Esophagus muscularis mucosa (tissue), 4 donors: Measurements from ENCODE around the gene TMEM174. TPM values are rescaled to one million over a fixed set of nuclear protein-coding genes. Genes with fewer than 3 reads are reported as not detected.

Experiments
- DNase-seq: peaks from one replicate; pipeline ENCODE4 v3.0.0-alpha.2; 2017; ENCODE audit errors: extremely low spot score
- H3K27ac ChIP-seq, 4 donors: fragments of 200-600 bp; sonication (generic); replicated peaks in 1 of 4; 1 replicate in 3 of 4; 2 replicates in 1 of 4; pipeline ENCODE4 v1.5.1; 2016 to 2019; ENCODE audit warnings: mild to moderate bottlenecking in 1 of 4
- H3K27me3 ChIP-seq, 4 donors: fragments of 200-600 bp; sonication (generic); one replicate each; pipeline versions ENCODE4 v1.5.1 to v1.6.0; 2016 to 2019
- H3K36me3 ChIP-seq, 4 donors: fragments of 200-600 bp; sonication (generic); one replicate each; pipeline ENCODE4 v1.5.1; 2016 to 2019
- H3K4me1 ChIP-seq, 4 donors: fragments of 200-600 bp; sonication (generic); one replicate each; pipeline ENCODE4 v1.5.1; 2016 to 2019
- H3K4me3 ChIP-seq, 4 donors: fragments of 200-600 bp; sonication (generic); 1 replicate in 2 of 4; 2 replicates in 2 of 4; pipeline ENCODE4 v1.5.1; 2016 to 2019; ENCODE audit warnings: mild to moderate bottlenecking in 4 of 4, moderate library complexity in 1 of 4
- H3K9me3 ChIP-seq, 4 donors: fragments of 200-600 bp; sonication (generic); 1 replicate in 3 of 4; 2 replicates in 1 of 4; pipeline ENCODE4 v1.5.1; 2016 to 2019
- CTCF ChIP-seq, 3 experiments: fragments of 200-600 bp in 2 of 3; fragments of 450-650 bp in 1 of 3; sonication (generic) in 2 of 3; IDR thresholded peaks; one replicate each; pipeline ENCODE4 v1.5.1; 2017 to 2019; ENCODE audit warnings: antibody characterized with exemption in 3 of 3, mild to moderate bottlenecking in 2 of 3, moderate library complexity in 1 of 3
- EP300 ChIP-seq: sonication (generic); formaldehyde crosslinking; IDR thresholded peaks from one replicate; pipeline ENCODE4 v1.6.1; 2017; ENCODE audit warnings: antibody characterized with exemption
- POLR2A ChIP-seq: fragments of 450-650 bp; IDR thresholded peaks from one replicate; pipeline ENCODE4 v1.6.1; 2017; ENCODE audit warnings: antibody characterized with exemption, moderate library complexity, mild to moderate bottlenecking, low read depth
- POLR2AphosphoS5 ChIP-seq, 2 donors: sonication (generic); formaldehyde crosslinking; IDR thresholded peaks; one replicate each; pipeline ENCODE4 v1.6.1; 2017; ENCODE audit warnings: antibody characterized with exemption in 2 of 2
- WGBS: methylation state at CpG from one replicate; pipeline ENCODE4 v1.1.5; 2018; 5-methylcytosine and 5-hydroxymethylcytosine counted together
- intact Hi-C: fragments of 100-400 bp; cut with DNase I; formaldehyde crosslinking; loops from one replicate; pipeline ENCODE4 v1.15.1; 2023
- total RNA-seq, 4 donors: library from RNA; depleted of rRNA; stranded (reverse); fragments of >200 nt; gene quantifications; one replicate each; pipeline versions ENCODE4 v1.1.0 to v1.2.1, GENCODE V29; 2016

TMEM174 gene
- total RNA-seq, 4 donors from 2014 or later, result not detected

GRCh38 chr5:73154208-73155006 is 18.6 kb upstream of the TMEM174 start:
- Histone ChIP-seq H3K4me3 (no peak overlapping the region), H3K27ac (no peak overlapping the region), H3K9me3 (no peaks in the 10 kb centered on the region), H3K36me3 (no peaks in the 10 kb centered on the region), H3K4me1 (no peaks in the 10 kb centered on the region), H3K27me3 (peaks cover 0 to 7% (median 0%) of the 10 kb centered on the region in 4 donors)
- WGBS, result 77% methylated on average over 4 of the region's 5 CpGs
- no peak for DNase-seq
- intact Hi-C loops, result no loop called here
- TF ChIP-seq EP300, result no peak
- TF ChIP-seq POLR2A, result no peak
- no peak for TF ChIP-seq CTCF (IDR thresholded peaks at IDR 0.05)
- TF ChIP-seq POLR2AphosphoS5 (IDR thresholded peaks at IDR 0.05), result no peak

GRCh38 chr5:73155271-73156222 is 17.4 kb upstream of the TMEM174 start:
- intact Hi-C loops, result no loop called here
- H3K4me3 ChIP-seq, result no peak overlapping the region
- no peaks in the 10 kb centered on the region for H3K9me3 ChIP-seq
- no peak overlapping the region for H3K27ac ChIP-seq
- TF ChIP-seq POLR2A, result no peak
- TF ChIP-seq POLR2AphosphoS5 (IDR thresholded peaks at IDR 0.05), result no peak
- TF ChIP-seq EP300, result no peak
- TF ChIP-seq CTCF (IDR thresholded peaks at IDR 0.05), result no peak
- no peak for DNase-seq
- H3K36me3 ChIP-seq, result no peaks in the 10 kb centered on the region
- H3K4me1 ChIP-seq, result no peaks in the 10 kb centered on the region
- 83% methylated on average over 18 of the region's 18 CpGs for WGBS
- H3K27me3 ChIP-seq, result peaks cover 0 to 10% (median 0%) of the 10 kb centered on the region in 4 donors

DNA sequence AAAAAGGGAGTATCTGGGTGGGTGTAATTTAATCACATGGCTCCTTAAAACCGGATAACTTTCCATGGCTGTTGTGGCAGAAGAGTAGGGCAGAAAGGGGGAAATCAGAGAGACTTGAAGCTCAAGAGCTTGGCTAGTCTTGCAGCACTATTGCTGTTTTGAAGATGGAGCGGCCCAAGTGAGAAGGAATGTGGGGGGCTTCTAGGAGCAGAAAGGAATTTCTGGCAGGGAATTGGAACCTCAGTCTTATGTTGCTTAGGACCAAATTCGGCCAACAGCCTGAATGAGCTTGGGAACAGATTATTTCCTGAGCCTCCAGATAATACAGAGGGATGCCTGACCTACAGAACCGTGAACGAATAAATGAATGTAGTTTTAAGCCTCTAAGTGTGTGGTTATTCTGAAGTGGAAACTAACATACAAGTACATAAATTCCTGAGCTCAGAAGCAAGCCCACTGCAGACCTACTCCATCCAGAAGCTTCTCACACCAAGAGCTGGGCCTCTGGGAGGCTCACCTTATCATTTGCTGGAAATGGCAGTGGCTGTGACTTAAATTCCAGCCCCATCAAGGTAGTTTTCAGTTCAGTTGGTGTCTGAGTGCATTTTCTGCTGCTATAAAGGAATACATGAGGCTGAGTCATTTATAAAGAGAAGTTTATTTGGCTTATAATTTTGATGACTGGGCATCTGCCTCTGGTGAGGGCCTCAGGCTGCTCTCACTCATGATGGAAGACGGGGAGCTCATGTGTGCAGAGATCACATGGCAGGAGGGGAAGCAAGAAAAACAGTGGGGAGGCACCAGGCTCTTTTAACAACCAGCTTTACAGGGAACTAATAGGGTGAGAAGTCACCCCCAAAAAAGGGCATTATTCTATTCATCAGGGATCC is 15.3 kb upstream of the TMEM174 start:
- no peaks in the 10 kb centered on the region for H3K4me1 ChIP-seq
- WGBS, result 75% methylated on average over 6 of the region's 6 CpGs
- no peak overlapping the region for H3K27ac ChIP-seq
- peaks cover 0 to 10% (median 0%) of the 10 kb centered on the region in 4 donors for H3K27me3 ChIP-seq
- intact Hi-C loops, result no loop called here
- H3K4me3 ChIP-seq, result no peak overlapping the region
- no peaks in the 10 kb centered on the region for H3K36me3 ChIP-seq
- no peaks in the 10 kb centered on the region for H3K9me3 ChIP-seq
- TF ChIP-seq POLR2A (no peak), POLR2AphosphoS5 (IDR thresholded peaks at IDR 0.05) (no peak), EP300 (no peak), CTCF (IDR thresholded peaks at IDR 0.05) (no peak)
- DNase-seq, result no peak

DNA sequence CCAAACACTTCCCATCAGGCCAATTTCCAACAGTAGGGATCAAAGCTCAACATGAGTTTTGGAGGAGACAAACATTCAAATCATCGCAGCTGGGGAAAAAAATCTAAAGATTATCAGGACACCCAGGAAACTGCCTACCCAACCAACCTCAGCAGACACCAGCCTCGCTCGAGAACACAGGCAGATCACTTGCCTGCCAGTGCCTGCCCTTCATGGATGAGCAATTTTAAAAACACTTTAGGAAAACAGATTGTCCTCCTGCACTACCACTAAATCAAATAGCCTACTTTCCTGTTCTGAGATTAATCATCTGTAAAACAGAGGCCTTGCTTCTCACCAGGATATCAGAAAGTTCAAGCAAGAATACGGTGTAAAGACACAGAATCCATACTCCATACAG is 14.7 kb upstream of the TMEM174 start:
- WGBS, result 93% methylated on average over 4 of the region's 4 CpGs
- intact Hi-C loops, result no loop called here

More for the DNA sequence above, 14.7 kb upstream of the TMEM174 start:
- no peak overlapping the region for H3K4me3 ChIP-seq
- no peaks in the 10 kb centered on the region for H3K36me3 ChIP-seq
- H3K27ac ChIP-seq, result no peak overlapping the region
- no peaks in the 10 kb centered on the region for H3K9me3 ChIP-seq
- no peaks in the 10 kb centered on the region for H3K4me1 ChIP-seq
- no peak for DNase-seq
- TF ChIP-seq POLR2A (no peak), POLR2AphosphoS5 (IDR thresholded peaks at IDR 0.05) (no peak), EP300 (no peak), CTCF (IDR thresholded peaks at IDR 0.05) (no peak)
- peaks cover 0 to 10% (median 0%) of the 10 kb centered on the region in 4 donors for H3K27me3 ChIP-seq
